ENCODE results near the gene ZNF217. TPM values are rescaled to one million over a fixed set of nuclear protein-coding genes. Genes with fewer than 3 reads are reported as not detected.

The ZNF217 gene
- total and polyA plus RNA-seq, 7 donors = 1.7 to 8.1 (median 4.3) TPM

DNA sequence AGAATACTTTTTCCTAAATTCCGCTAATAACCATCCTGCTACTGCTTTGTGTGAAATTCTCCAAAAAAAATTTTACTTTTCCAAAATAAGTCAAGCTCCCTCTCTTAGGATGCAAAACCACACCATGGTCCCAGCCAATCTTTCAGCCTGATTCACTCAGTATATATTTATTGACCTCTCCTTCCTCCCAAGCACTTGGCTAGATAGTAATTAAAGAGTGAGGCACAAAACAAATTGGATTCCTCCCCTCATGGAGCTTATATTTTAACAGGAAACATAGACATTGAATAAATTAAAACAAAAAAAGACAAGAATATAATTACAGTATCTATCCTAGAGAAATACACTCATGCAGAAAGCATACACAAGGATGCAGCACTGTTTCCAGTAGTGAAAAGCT is 9.0 kb upstream of the ZNF217 start:
- no peak for DNase-seq
- 91 to 99% (median 98%) methylated on average over 1 of the region's 1 CpG for WGBS, 3 donors
- Histone ChIP-seq H3K27me3 (ENCODE audit: insufficient read depth in 3 of 3, low read length in 2 of 3) (no peaks in the 10 kb centered on the region), H3K27ac (no peak overlapping the region), H3K36me3 (ENCODE audit: insufficient read depth in 1 of 2, low read depth in 1 of 2) (no peaks in the 10 kb centered on the region), H3K4me3 (no peak overlapping the region), H3K9me3 (no peaks in the 10 kb centered on the region), H3K4me1 (no peaks in the 10 kb centered on the region)
- TF ChIP-seq, protein P1, sequence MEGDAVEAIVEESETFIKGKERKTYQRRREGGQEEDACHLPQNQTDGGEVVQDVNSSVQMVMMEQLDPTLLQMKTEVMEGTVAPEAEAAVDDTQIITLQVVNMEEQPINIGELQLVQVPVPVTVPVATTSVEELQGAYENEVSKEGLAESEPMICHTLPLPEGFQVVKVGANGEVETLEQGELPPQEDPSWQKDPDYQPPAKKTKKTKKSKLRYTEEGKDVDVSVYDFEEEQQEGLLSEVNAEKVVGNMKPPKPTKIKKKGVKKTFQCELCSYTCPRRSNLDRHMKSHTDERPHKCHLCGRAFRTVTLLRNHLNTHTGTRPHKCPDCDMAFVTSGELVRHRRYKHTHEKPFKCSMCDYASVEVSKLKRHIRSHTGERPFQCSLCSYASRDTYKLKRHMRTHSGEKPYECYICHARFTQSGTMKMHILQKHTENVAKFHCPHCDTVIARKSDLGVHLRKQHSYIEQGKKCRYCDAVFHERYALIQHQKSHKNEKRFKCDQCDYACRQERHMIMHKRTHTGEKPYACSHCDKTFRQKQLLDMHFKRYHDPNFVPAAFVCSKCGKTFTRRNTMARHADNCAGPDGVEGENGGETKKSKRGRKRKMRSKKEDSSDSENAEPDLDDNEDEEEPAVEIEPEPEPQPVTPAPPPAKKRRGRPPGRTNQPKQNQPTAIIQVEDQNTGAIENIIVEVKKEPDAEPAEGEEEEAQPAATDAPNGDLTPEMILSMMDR (IDR thresholded peaks at IDR 0.05) = no peak
- ATAC-seq = no peak
- intact Hi-C loops (cut with DNase I) = no loop called here

DNA sequence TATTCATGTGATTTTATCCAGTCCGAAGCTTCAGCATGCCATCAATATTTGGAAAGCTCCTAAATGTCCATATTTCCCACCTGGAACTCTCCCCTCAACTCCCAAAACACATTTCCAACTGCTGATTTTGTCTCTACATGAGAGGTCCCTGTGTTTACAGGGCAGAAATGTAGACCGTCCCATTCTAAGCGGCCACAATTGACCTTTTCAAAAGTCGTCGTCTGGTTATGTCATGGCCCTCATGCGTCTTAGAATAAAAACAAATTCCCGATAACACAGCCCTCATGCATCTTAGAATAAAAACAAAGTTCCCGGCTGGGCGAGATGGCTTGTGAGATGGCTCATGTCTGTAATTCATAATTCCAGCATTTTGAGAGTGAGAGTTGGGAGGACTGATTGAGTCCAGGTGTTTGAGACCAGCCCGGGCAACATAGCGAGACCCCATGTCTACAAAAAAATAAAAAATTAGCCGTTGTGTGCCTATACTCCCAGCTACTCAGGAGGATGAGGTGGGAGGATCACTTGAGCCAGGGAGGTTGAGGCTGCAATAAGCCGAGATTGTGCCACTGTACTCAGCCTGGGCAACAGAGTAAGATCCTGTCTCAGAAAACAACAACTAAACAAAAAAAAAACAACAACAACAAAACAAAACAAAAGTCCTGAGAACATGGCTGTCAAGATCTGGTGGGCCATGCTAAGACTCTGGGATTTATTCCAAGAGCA is 6.4 kb upstream of the ZNF217 start:
- TF ChIP-seq, protein P1 (IDR thresholded peaks at IDR 0.05) = no peak

DNA sequence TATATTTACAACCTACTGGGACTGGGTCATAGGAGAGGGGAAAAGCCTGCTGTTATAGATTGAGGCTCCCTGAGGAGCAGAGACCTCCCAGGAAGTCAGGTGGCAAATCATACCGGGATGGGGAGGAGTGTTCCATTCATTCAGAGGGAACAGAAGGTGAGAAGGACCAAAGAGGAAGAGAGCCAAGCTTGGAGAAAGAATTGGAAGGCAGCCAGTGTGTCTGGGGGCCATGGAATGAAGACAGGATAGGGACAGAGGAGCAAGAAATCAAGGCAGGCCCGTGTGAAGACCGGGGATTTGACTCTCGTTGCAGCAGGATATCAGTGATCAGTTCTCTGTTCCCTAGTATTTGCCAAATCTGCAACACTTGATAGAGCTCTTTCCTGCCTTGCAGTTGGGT is 5.7 kb upstream of the ZNF217 start:
- no peaks in the 10 kb centered on the region for H3K9me3 ChIP-seq
- DNase-seq (no peak), ATAC-seq (no peak)
- intact Hi-C loops (cut with DNase I) = no loop called here
- H3K36me3 ChIP-seq (ENCODE audit: insufficient read depth in 1 of 2, low read depth in 1 of 2) = no peaks in the 10 kb centered on the region
- no peak overlapping the region for H3K27ac ChIP-seq
- no peaks in the 10 kb centered on the region for H3K27me3 ChIP-seq (ENCODE audit: insufficient read depth in 3 of 3, low read length in 2 of 3)
- 14 to 42% (median 30%) methylated on average over 4 of the region's 4 CpGs for WGBS, 3 donors
- H3K4me1 ChIP-seq = peaks cover 4% of the 10 kb centered on the region
- no peak overlapping the region for H3K4me3 ChIP-seq
- TF ChIP-seq, protein P1 (IDR thresholded peaks at IDR 0.05) = no peak

More for the DNA sequence above, 6.4 kb upstream of the ZNF217 start:
- WGBS, 3 donors = 88 to 91% (median 90%) methylated on average over 13 of the region's 13 CpGs
- no peaks in the 10 kb centered on the region for H3K36me3 ChIP-seq (ENCODE audit: insufficient read depth in 1 of 2, low read depth in 1 of 2)
- no peak overlapping the region for H3K27ac ChIP-seq
- ATAC-seq (no peak), DNase-seq (no peak)
- peaks cover 4% of the 10 kb centered on the region for H3K4me1 ChIP-seq
- H3K27me3 ChIP-seq (ENCODE audit: insufficient read depth in 3 of 3, low read length in 2 of 3) = no peaks in the 10 kb centered on the region
- intact Hi-C loops (cut with DNase I) = no loop called here
- H3K9me3 ChIP-seq = no peaks in the 10 kb centered on the region
- no peak overlapping the region for H3K4me3 ChIP-seq

DNA sequence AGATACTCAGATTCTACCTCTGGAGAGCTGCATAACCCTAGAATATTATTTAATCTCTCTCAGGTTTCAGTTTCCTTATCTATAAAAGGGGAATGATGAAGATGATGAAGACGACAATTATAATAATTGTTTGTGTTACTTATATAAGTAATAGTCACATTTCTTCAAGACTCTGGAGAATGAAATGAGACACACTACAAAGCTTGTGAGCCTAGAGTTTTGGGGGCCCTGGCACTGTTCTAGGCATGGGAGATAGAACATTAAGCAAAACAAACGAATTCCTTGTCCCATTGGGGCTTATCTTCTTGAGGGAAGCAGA is 5.4 kb upstream of the ZNF217 start:
- Histone ChIP-seq H3K27ac (no peak overlapping the region), H3K4me3 (no peak overlapping the region), H3K9me3 (no peaks in the 10 kb centered on the region), H3K4me1 (peaks cover 4% of the 10 kb centered on the region), H3K36me3 (ENCODE audit: insufficient read depth in 1 of 2, low read depth in 1 of 2) (no peaks in the 10 kb centered on the region), H3K27me3 (ENCODE audit: insufficient read depth in 3 of 3, low read length in 2 of 3) (no peaks in the 10 kb centered on the region)
- ATAC-seq = no peak
- intact Hi-C loops (cut with DNase I) = no loop called here
- TF ChIP-seq, protein P1 (IDR thresholded peaks at IDR 0.05) = no peak
- 64 to 74% (median 73%) methylated on average over 2 of the region's 2 CpGs for WGBS, 3 donors
- no peak for DNase-seq

Data from psoas muscle (tissue), 8 donors.